GM18508 (cell line): ENCODE measurements around the gene ENTREP3.
"Not testable (repeated sequence)": the region's sequence is repeated elsewhere in the genome, so short reads cannot be mapped to it uniquely, and the experiment has no call there.

Experiments
- ATAC-seq: cut with Tn5 transposase; IDR thresholded peaks from one replicate; pipeline ENCODE4 v1.9.1; 2021; ENCODE audit warnings: moderate number of reproducible peaks; ENCODE audit not compliant: insufficient read depth, unreplicated experiment

The ENTREP3 gene

DNA sequence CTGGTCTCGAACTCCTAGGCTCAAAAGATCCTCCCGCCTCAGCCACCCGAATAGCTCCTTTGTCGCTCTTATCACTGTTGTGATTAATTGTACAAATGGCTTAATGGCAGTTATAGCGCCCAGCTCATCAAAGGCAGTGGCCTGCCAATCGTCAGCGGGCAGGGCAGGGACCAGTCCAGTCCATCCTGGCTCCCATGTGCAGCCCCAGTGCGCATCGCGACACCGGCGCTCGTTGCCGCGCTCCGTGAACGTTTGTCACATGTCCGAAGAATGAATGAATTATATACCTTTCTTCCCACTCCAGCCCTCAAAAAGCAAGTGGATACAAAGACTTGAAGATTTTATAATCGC is 28.4 kb downstream of the ENTREP3 start:
- ATAC-seq: no peak

GRCh38 chr1:155226188-155226909 is 28.9 kb downstream of the ENTREP3 start:
- ATAC-seq: no peak

DNA sequence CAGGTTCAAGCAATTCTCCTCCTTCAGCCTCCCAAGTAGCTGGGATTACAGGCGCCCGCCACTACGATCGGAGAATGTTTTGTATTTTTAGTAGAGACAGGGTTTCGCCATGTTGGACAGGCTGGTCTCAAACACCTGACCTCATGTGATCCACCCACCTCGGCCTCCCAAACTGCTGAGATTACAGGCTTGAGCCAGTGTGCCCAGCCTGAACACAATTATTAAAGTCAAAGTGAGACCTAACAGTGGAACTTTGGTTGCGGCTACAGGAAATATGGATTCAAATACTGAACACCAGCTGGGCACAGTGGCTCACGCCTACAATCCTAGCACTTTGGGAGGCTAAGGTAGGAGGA is 29.9 kb downstream of the ENTREP3 start:
- not testable (repeated sequence) for ATAC-seq

DNA sequence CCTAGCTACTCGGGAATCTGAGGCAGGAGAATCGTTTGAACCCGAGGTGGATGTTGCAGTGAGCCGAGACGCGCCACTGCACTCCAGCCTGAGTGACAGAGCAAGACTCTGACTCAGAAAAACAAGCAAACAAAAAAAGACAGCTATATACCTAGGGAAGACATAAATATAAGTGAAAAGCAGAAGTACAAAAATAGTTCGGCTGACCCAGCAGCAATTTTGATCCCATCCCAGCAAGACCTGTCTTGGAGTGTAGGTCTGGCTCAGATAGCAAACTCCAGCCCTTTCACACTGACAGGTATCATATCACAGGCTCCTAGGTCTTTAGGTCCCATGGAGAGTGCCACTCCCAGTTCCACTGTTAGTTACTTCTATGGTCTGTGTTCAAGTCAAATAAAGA is 32.2 kb downstream of the ENTREP3 start:
- ATAC-seq: no peak

- not testable (repeated sequence) for ATAC-seq
These were observed 34.9 kb downstream of the ENTREP3 start for GRCh38 chr1:155220211-155220965.

- ATAC-seq: no peak
These were observed 35.7 kb downstream of the ENTREP3 start for GRCh38 chr1:155219592-155220031.

- no peak for ATAC-seq
These were observed 36.3 kb downstream of the ENTREP3 start for GRCh38 chr1:155218854-155219591.

DNA sequence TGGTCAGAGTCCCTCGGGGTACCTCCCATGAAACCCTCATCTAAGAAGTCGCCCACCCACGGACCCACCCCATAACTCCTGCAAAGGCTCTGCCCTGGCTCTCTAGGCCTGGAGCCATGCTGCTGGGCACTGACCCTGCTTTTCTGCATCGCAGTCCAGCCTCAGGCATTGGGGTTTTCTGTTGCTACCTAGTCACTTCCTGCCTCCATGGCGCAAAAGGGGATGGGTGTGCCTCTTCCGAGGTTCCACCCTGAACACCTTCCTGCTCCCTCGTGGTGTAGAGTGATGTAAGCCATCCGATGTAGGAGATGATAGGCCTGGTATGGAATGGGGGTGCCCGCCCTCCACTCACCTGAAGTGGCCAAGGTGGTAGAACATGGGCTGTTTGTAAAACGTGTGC is 40.6 kb downstream of the ENTREP3 start:
- not testable (repeated sequence) for ATAC-seq

DNA sequence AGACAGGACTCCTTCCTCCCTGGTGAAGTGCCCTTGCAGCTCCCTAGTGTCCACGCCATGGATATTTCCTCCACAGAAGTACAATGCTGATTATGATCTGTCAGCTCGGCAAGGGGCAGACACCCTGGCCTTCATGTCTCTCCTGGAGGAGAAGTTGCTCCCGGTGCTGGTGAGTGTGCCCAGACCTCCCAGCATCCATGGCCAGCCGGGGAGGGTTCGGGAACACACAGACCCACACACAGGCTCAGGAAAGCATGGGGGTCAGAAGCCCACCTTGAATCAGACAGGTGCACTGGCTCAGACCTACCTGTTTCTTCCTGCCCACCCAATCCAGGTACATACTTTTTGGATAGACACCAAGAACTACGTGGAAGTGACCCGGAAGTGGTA is 43.2 kb downstream of the ENTREP3 start:
- not testable (repeated sequence) for ATAC-seq

GRCh38 chr1:155211381-155212050 is 43.8 kb downstream of the ENTREP3 start:
- ATAC-seq: not testable (repeated sequence)

DNA sequence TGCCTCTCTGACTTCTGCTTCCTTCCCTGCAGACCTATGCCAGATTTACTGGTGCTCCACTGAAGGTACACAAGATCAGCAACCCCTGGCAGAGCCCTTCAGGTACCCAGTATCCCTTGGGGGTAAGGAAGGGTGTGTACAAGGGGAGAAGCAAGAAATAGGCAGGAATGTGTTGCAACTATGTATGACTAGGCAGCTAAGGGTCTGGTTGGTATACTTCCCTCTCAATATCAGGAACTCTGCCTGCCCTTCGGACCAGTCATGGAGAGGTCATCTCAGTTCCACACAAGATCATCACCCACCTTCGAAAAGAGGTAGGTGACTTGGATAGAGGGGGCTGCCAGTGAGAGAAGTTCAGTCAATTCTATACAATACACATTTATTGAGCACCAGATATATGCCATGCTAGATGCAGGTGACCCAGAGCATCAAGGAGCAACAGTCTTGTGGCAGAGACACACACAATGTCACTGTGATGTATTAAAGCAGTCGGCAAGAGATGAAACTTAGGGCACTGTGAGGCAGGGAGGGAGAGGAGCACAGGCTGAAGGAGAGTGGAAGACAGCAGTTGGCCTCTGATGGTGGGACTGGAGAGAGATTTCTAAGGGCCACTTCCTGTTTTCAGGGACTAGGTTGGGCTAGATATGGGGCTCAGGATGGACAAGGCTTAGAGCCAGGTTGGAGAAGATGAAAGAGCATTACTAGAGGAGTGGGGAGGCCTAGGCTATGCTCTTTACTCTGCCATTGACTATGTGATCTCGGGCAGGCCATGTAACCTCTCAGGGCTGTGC is 44.8 kb downstream of the ENTREP3 start:
- no peak for ATAC-seq

GRCh38 chr1:155209312-155209721 is 46.0 kb downstream of the ENTREP3 start:
- no peak for ATAC-seq

DNA sequence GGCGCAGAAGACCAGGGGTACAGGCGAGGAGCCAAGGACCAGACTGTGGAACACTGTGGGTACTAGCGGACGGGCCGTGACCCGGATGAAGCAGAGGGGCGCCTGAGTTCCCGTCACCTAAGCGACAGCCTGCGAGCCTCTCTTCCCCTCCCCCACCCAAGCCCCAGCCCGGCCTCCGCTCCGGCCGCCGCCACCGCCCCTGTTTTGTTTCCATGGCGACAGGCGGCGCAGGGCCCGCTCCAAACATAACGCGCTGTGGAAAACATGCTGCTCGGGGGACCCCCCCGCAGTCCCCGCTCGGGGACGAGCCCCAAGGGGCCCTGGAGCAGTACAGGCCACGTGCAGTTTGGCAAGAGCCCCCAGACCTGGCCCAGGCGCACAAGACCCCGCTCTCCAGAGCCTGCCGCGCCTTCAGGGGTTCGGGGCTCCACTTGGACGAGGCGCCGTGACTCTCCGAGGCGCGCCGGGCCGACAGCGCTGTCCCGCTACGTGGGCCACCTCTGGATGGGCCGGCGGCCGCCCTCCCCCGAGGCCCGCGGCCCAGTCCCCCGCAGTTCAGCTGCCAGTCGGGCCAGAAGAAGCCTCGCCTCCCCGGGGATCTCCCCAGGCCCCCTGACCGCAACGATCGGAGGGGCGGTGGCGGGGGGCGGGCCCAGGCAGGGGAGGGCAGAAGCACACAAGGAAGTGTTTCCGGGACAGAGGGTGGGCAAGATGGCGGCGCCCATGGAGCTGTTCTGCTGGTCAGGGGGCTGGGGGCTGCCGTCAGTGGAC is 46.6 kb downstream of the ENTREP3 start, which contains the start of gene MTX1:
TSS of gene MTX1 (plus strand) at position 155 of the 771 bp plus-strand sequence. CDS start at position 265, 110 bp downstream.
- ATAC-seq: peak; percentile 45

DNA sequence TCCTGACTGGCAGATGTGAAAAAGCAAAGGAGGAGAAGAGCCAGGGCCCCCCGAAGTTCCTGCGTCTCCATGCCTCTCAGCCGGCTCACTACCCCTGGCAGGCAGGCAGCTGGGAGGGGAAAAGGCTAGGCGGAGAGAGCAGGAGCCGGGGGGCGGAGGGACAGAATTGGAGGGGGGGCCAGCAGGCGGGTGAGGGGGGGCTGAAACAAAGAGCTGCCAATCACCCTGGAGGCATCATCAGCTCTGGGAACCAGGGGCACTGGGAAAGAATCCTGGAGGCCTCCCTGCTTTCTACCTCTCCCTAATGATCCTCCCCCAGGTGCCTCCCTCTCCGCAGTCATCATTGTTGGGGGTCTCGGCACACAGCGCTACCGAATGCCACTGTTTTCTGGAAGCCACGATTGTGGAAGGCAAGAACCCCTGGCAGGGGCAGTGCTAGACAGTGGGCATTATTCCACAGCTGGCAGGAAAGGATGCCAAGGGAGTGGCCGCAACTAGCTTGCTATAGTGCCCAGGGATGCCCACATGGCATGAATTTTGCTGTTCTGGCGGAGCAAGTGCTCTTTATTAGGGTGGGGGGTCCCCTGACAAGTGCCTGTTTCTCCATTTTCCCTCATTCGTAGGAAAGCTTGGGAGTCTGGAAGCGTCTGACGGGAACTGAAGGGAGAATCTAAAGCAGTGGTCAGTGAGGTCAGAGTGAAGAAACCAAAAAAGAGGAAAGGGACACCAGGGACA is 47.3 kb downstream of the ENTREP3 start, which contains the start of gene THBS3:
TSS of gene THBS3 (minus strand) at position 92 of the 735 bp plus-strand sequence. CDS start at position 71, 21 bp downstream.
- no peak for ATAC-seq

GRCh38 chr1:155206891-155207805 is 48.1 kb downstream of the ENTREP3 start:
- ATAC-seq: no peak

DNA sequence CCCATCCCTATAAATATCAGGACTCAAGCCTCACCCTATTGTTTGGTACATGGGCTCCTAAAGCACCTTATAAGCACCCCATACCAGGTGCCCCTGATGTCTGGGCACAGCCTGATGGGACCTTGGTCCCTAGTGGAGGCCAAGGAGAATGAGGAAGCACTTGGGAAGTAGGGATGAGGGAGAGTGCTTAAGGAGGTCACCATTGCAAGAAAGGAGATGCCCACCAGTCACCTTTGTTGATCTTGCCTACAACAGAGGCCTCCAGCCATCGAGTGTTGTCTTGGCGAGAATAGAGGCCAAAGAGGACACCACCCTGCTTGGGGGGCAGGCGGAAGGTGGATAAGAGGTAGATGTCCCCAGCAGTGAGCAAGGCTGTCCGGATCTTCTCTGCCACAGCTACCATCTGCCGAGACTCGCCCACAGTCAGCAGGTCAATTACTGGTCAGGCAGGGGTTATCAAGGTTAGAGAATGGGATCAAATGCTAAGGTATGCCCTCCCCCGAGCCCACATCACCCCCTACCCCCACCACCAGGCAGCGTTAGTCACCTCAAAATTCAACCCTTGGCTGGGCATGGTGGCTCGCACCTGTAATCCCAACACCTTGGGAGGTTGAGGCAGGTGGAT is 49.2 kb downstream of the ENTREP3 start:
- no peak for ATAC-seq

GRCh38 chr1:155205035-155205434 is 50.2 kb downstream of the ENTREP3 start:
- ATAC-seq: no peak
